T47D (cell line): ENCODE results near the gene TEX2.

Experiments
- DNase-seq, 2 experiments: peaks; one replicate each; pipeline versions ENCODE4 v3.0.0 to v3.0.0-alpha.2; 2011 to 2012; ENCODE audit warnings: low read depth in 1 of 2, low spot score in 1 of 2
- JUND ChIP-seq: IDR thresholded peaks from 2 replicates; pipeline ENCODE4 v1.6.1; 2012; ENCODE audit warnings: low read depth
- in situ Hi-C: cut with HindIII; loops from 2 replicates; pipeline ENCODE4 v1.10.0; 2016; ENCODE audit warnings: low sequenced_read_pairs, low pct_unique_long_range_greater_than_20kb

Gene TEX2

GRCh38 chr17:64103391-64104364 lies 159.4 kb downstream of the TEX2 start:
- no peak for DNase-seq
- TF ChIP-seq JUND: no peak
- in situ Hi-C loops: no loop called here

- DNase-seq: no peak
- TF ChIP-seq JUND: no peak
- in situ Hi-C loops: no loop called here
Observed at GRCh38 chr17:64102627-64103390, 160.3 kb downstream of the TEX2 start.

GRCh38 chr17:64099543-64099942 lies 163.5 kb downstream of the TEX2 start:
- DNase-seq: no peak
- TF ChIP-seq JUND: no peak
- in situ Hi-C loops: no loop called here
